HG02981 (cell line): ENCODE data around the gene SLC17A1.
"Not testable (repeated sequence)": the region's sequence is repeated elsewhere in the genome, so short reads cannot be mapped to it uniquely, and the experiment has no call there.

ENCODE experiments used
- ATAC-seq: cut with Tn5 transposase; IDR thresholded peaks from one replicate; pipeline ENCODE4 v1.9.1; 2021; ENCODE audit warnings: mild to moderate bottlenecking, moderate library complexity; ENCODE audit not compliant: unreplicated experiment

Gene SLC17A1

DNA sequence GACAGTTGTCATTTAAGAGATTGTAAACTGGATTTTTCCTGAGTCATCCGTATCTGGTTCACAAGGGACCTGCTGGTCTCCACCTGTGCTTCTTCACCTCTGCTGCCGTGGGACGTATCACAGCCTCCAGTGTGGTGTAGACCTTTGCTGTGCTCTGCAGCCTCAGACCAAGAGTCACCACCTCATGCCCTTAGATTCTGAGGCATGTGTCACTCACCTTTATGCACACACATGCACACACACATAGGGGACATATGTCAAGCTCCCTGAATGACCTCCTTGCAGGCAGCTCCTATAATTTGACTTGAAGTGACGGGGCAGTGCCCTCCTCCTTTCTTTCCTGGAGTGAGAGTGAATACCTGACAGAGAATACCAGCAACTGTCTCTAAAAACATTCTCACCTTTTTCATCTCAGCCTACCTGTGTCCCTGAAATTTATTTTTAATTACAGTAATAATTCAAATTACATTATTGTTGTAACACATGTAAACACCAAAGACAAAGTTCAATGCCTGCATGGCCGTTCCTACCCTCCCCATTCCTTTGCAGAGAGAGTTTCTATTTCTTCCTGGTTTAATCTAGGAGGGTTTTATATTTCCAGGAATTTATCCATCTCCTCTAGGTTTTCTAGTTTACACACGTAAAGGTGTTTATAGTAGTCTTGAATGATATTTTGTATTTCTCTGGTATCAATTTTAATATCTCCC lies 73.8 kb downstream of the SLC17A1 start:
- ATAC-seq: no peak

DNA sequence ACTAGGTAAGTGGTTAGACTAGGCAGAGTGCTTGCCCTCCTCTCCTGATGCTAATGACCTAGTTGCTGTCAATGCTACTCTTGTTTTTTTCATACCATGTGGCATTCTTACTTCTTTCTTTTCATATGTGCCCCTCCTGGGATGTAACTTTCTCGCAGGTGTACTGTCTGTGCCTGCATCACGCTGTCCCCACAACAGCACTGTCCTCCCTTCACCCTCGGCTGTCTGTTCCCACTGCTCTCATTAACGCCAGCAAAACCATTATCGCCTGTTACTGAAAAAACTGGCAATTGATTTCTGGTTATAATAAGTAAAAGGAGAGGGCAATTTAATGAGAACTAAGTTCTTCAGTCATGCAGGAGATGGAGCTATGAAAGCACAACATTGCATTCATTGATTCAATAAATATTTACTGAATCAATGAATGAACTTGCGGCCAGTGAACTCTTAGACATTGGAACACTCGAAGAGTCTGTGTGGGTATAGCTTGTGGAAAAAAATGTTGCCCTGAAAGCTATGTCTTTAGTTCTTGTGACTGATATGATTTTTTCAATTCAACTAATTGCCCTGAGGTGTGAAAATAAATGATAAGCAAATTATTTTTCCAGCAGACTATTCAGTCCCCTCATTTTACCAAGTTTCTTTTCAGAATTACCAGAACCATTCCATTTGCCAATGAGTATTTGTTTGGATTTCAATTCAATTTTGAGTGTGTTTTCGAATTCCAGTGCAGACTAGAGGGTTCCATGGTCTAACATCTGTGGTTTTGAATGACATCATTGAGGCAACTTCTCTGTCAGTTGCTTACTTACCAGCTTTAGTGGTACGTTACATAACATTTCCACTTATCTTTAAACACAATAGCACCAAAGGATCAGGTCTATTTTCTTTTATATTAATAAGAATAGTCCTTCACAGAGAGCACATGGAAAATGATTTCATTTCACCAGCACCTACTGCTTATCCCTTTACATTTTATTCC lies 75.2 kb downstream of the SLC17A1 start:
- no peak for ATAC-seq

DNA sequence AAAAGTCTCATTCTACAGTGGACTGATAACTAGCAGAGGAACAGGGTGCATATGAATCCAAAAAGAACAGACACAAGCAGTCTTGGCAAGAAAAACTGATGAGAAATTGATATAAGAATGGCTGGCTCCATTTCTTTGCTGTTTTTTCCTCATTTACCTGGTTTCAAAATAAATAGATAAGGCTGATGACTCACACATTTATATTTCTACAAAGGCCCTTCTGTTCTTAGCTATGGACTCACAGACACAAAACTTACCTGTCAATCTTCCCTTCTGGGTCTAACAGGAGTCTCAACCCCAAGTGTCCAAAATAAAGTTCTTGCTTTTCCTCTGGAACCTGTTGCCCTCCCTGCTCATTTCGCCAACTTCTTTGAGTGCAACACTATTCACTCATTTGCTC lies 76.4 kb downstream of the SLC17A1 start:
- no peak for ATAC-seq

DNA sequence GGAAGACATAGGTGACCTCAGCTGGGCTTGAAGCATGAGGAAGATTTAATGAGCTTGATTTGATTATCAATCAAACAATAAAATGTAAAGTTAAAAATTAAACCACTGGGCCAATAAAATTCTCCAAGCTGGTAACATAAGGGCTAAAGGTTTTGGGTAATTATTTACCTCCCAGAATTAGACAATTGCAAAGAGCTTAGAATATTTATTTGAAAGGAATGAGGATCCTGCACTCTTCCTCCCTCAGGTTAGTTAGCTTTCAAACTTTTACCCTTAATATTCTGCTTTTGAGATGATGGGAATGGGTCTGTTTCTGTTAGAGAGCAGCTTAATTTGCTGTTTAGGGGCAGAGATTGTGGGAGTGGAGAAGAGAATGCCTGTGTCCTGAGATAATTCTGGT lies 77.3 kb downstream of the SLC17A1 start, which contains the start of gene SLC17A4:
SLC17A4 (plus strand) TSS at position 208 of the 400 bp plus-strand sequence. CDS start 7,221 bp downstream, outside the sequence.
- no peak for ATAC-seq

DNA sequence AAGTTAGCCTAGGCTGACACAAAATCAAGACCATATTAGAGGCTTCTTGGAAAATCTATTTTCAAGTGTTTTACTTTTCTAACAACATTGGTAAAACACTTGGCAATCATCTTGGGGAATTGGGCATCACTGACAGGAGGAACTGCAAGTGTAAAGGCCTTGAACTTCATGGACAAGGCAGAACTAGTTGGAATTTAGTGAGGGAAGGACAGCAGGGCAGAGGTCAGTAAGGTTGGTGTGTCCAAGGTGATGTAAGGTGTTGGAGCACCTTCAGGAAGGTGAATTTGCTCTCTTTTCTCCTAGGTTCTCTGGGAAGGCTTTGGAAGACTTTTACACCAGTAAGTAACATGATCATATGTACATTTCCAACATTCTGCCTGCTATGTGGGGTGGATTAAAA lies 78.8 kb downstream of the SLC17A1 start:
- ATAC-seq: no peak

- ATAC-seq: no peak
Measured at GRCh38 chr6:25750906-25751305, 80.9 kb downstream of the SLC17A1 start.

DNA sequence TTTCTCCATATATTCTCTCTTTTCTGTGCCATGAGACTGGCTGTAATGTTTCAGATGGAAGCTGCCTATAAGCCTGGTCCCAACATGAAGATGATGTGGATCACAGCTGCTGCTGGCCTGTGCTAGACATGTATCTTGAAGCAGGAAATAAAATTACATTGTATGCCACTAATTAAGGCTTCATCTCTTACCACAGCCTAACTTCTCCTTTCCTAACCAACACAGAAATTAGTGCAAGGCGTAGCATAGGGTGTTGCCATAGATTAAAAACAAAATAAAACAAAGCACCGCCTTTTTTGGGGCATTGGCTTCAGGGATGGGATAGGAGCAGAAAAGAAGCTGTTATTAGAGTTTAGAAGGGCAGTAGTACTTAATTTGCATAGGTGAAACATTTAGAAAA lies 82.0 kb downstream of the SLC17A1 start:
- no peak for ATAC-seq

DNA sequence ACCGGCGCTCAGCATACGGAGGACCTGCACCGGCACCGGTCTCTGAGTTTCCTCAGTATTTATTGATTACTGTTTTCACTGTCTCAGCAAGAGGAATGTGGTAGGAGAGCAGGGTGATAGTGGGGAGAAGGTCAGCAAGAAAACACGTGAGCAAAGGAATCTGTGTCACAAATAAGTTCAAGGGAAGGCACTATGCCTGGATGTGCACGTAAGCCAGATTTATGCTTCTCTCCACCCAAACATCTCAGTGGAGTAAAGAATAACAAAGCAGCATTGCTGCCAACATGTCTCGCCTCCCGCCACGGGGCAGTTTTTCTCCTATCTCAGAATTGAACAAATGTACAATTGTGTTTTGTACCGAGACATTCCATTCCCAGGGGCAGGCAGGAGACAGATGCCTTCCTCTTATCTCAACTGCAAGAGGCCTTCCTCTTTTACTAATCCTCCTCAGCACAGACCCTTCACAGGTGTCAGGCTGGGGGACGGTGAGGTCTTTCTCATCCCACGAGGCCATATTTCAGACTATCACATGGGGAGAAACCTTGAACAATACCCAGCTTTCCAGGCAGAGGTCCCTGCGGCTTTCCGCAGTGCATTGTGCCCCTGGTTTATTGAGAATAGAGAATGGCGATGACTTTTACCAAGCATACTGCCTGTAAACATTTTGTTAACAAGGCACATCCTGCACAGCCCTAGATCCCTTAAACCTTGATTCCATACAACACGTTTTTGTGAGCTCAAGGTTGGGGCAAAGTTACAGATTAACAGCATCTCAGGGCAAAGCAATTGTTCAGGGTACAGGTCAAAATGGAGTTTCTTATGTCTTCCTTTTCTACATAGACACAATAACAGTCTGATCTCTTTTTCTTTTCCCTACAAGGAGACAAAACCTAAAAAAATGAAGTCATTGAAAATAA lies 83.0 kb downstream of the SLC17A1 start:
- ATAC-seq: not testable (repeated sequence)

- ATAC-seq: no peak
Measured at GRCh38 chr6:25748049-25748448, 83.8 kb downstream of the SLC17A1 start.

DNA sequence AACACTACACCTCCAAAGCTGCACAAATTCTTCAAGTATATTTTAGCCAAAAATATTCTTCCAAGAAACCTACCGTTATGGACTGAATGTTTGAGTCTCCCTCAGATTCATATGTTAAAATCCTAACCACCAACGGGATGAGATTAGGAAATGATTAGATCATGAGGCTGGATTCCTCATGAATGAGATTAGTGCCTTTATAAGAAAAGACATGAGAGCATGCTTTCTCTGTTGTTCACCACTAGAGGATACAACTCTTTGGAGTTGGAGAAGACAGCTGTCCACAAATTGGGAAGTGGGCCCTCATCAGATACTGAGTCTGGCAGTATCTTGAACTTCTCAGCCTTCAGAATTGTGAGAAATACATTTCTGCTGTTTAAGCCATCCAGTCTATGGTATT lies 84.4 kb downstream of the SLC17A1 start:
- no peak for ATAC-seq

DNA sequence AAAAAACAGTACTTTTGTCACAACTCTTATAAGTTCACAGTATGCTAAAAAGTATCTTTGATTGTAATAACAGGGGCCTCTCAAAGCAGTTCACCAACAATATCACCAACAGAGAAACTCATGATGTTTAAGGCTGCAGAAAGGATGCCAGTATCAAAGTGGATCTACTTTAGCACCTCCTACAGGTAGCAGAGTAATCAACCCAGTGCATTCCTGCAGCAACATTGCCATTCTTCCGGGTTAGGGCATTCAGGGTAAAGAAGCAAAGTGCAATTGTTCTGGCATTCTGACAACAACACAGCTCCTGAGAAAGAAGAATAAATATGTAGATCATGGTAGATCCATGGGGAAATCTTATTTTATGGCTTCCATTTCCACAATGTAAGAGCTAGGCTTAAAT lies 84.9 kb downstream of the SLC17A1 start:
- no peak for ATAC-seq

GRCh38 chr6:25745836-25746235 lies 86.0 kb downstream of the SLC17A1 start:
- no peak for ATAC-seq

- ATAC-seq: no peak
Measured at GRCh38 chr6:25743868-25744267, 88.0 kb downstream of the SLC17A1 start.

- no peak for ATAC-seq
Measured at GRCh38 chr6:25735261-25735660, 96.6 kb downstream of the SLC17A1 start.
